Left ventricle myocardium inferior (tissue), 1 donor: ENCODE measurements around the gene ATL1. TPM values are rescaled to one million over a fixed set of nuclear protein-coding genes. Genes with fewer than 3 reads are reported as not detected.
A peak's percentile ranks its signal among the peaks of the same experiment; 100 is the strongest.

ENCODE experiments used
- DNase-seq: peaks from one replicate; pipeline ENCODE4 v3.0.0-alpha.2; 2020
- H3K27ac ChIP-seq: fragments of 200-600 bp; replicated peaks from 2 replicates; pipeline ENCODE4 v1.8.0; 2021
- H3K27me3 ChIP-seq: fragments of 200-600 bp; 2 replicates; pipeline ENCODE4 v1.8.0; 2021; ENCODE audit warnings: low read depth
- H3K36me3 ChIP-seq: fragments of 200-600 bp; 2 replicates; pipeline ENCODE4 v1.8.0; 2021
- H3K4me1 ChIP-seq: fragments of 200-600 bp; 2 replicates; pipeline ENCODE4 v1.8.0; 2021
- H3K4me3 ChIP-seq: fragments of 200-600 bp; 2 replicates; pipeline ENCODE4 v1.8.0; 2021; ENCODE audit warnings: mild to moderate bottlenecking, moderate library complexity
- H3K9me3 ChIP-seq: fragments of 200-600 bp; replicated peaks from 2 replicates; pipeline ENCODE4 v1.8.0; 2021
- CTCF ChIP-seq: fragments of 200-600 bp; IDR thresholded peaks from 2 replicates; pipeline ENCODE4 v1.8.0; 2021; ENCODE audit warnings: antibody characterized with exemption, mild to moderate bottlenecking, borderline replicate concordance
- intact Hi-C: fragments of 100-400 bp; cut with micrococcal nuclease; formaldehyde crosslinking; loops from one replicate; pipeline ENCODE4 v1.11.0; 2022
- total RNA-seq: library from RNA; stranded (reverse); fragmentation: NEBNext Ultra II Directional; extraction: Animal tissue kit (Norgen Biotek cat#: 25700); gene quantifications from one replicate; pipeline ENCODE4 v1.2.1, GENCODE V29; 2021
- donor health status: DM: no; HTN: yes; CAD: no; lungs with severe emphysema.

The ATL1 gene
- total RNA-seq, 1 donor from 2014 or later: 1.6 TPM

GRCh38 chr14:50529288-50530179 is 30.4 kb upstream of the ATL1 start:
- Histone ChIP-seq H3K9me3 (no peaks in the 10 kb centered on the region), H3K27me3 (no peaks in the 10 kb centered on the region), H3K4me1 (peaks cover 46% of the 10 kb centered on the region), H3K4me3 (peak overlapping the region; percentile 2), H3K36me3 (no peaks in the 10 kb centered on the region), H3K27ac (no peak overlapping the region)
- TF ChIP-seq CTCF: no peak
- no peak for DNase-seq
- intact Hi-C loops: loop anchor here (2.0 kb wide), 1 partner anchor 209 kb away; no protein-coding TSS in a partner anchor

GRCh38 chr14:50530358-50530757 is 29.6 kb upstream of the ATL1 start:
- TF ChIP-seq CTCF: no peak
- no peak for DNase-seq
- Histone ChIP-seq H3K36me3 (no peaks in the 10 kb centered on the region), H3K4me3 (peak overlapping the region; percentile 90), H3K27ac (no peak overlapping the region), H3K4me1 (peaks cover 40% of the 10 kb centered on the region), H3K9me3 (no peaks in the 10 kb centered on the region), H3K27me3 (no peaks in the 10 kb centered on the region)
- intact Hi-C loops: loop anchor here (2.0 kb wide), 1 partner anchor 210 kb away; no protein-coding TSS in a partner anchor

GRCh38 chr14:50530794-50531365 is 29.1 kb upstream of the ATL1 start:
- no peaks in the 10 kb centered on the region for H3K36me3 ChIP-seq
- no peak for DNase-seq
- peak overlapping the region; percentile 90 for H3K4me3 ChIP-seq
- H3K9me3 ChIP-seq: no peaks in the 10 kb centered on the region
- peaks cover 40% of the 10 kb centered on the region for H3K4me1 ChIP-seq
- TF ChIP-seq CTCF: no peak
- intact Hi-C loops: loop anchor here (2.0 kb wide), 1 partner anchor 210 kb away; no protein-coding TSS in a partner anchor
- H3K27me3 ChIP-seq: no peaks in the 10 kb centered on the region
- no peak overlapping the region for H3K27ac ChIP-seq

- Histone ChIP-seq H3K9me3 (no peaks in the 10 kb centered on the region), H3K27me3 (no peaks in the 10 kb centered on the region), H3K4me3 (peak overlapping the region; percentile 90), H3K36me3 (no peaks in the 10 kb centered on the region), H3K27ac (peak overlapping the region; percentile 92), H3K4me1 (peaks cover 40% of the 10 kb centered on the region)
- intact Hi-C loops: loop anchor here (2.0 kb wide), 1 partner anchor 211 kb away; no protein-coding TSS in a partner anchor
- peak; percentile 42 for DNase-seq
- no peak for TF ChIP-seq CTCF
Observed at GRCh38 chr14:50531595-50532501, 28.1 kb upstream of the ATL1 start.
